ENCODE data around the gene PRIMPOL. TPM values are rescaled to one million over a fixed set of nuclear protein-coding genes. Genes with fewer than 3 reads are reported as not detected.

The PRIMPOL gene
- total RNA-seq, 2 donors from 2014 or later: 4.6 to 15.0 TPM

GRCh38 chr4:184668511-184669114 is 19.1 kb downstream of the PRIMPOL start:
- H3K4me1 ChIP-seq: peaks cover 7% of the 10 kb centered on the region
- H3K9me3 ChIP-seq: no peaks in the 10 kb centered on the region
- no peak for TF ChIP-seq CTCF (IDR thresholded peaks at IDR 0.05)
- TF ChIP-seq POLR2A (IDR thresholded peaks at IDR 0.05): no peak
- H3K27ac ChIP-seq: no peak overlapping the region
- 90 to 93% methylated on average over 9 of the region's 9 CpGs for WGBS, 2 donors
- no peak overlapping the region for H3K4me3 ChIP-seq
- intact Hi-C loops (cut with DNase I): no loop called here
- ATAC-seq (no peak), DNase-seq (no peak)
- H3K27me3 ChIP-seq: no peaks in the 10 kb centered on the region
- peaks cover 0 to 2% of the 10 kb centered on the region in 2 donors for H3K36me3 ChIP-seq (replicated peaks in 1 of 2; ENCODE audit: insufficient read depth in 1 of 2, low read depth in 2 of 2)

GRCh38 chr4:184669251-184669650 is 19.7 kb downstream of the PRIMPOL start:
- no peak for TF ChIP-seq CTCF (IDR thresholded peaks at IDR 0.05)
- no peak for TF ChIP-seq POLR2A (IDR thresholded peaks at IDR 0.05)
- intact Hi-C loops (cut with DNase I): no loop called here
- no peaks in the 10 kb centered on the region for H3K27me3 ChIP-seq
- 90 to 92% methylated on average over 7 of the region's 7 CpGs for WGBS, 2 donors
- no peak for ATAC-seq
- peaks cover 0 to 2% of the 10 kb centered on the region in 2 donors for H3K36me3 ChIP-seq (replicated peaks in 1 of 2; ENCODE audit: insufficient read depth in 1 of 2, low read depth in 2 of 2)
- H3K4me3 ChIP-seq: no peak overlapping the region
- H3K9me3 ChIP-seq: no peaks in the 10 kb centered on the region
- DNase-seq: peak in 1 of 4 donors; percentile 9
- no peak overlapping the region for H3K27ac ChIP-seq
- H3K4me1 ChIP-seq: peaks cover 7% of the 10 kb centered on the region

DNA sequence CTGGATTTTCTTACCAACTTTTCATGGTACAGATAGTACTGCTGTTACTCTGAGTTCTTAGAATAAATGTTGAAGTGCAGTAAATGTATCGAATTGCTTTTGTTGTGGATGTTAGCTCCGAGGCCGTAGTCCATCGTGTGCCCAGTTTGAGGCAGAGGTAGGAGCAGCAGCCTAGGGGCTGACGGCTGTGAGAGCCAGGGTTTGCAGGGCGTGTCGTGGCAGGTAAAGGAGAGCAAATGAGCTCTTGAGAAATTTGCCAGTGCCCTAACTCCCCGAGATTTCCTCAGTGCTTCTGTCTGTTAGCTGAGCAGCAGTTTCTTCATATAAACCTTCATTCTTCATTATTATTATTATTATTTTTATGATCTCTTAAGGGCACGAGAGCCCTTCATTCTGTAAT is 21.6 kb downstream of the PRIMPOL start:
- Histone ChIP-seq H3K27ac (no peak overlapping the region), H3K4me3 (no peak overlapping the region), H3K27me3 (no peaks in the 10 kb centered on the region), H3K9me3 (no peaks in the 10 kb centered on the region), H3K36me3 (replicated peaks in 1 of 2; ENCODE audit: insufficient read depth in 1 of 2, low read depth in 2 of 2) (peaks cover 0 to 2% of the 10 kb centered on the region in 2 donors), H3K4me1 (peaks cover 7% of the 10 kb centered on the region)
- 88 to 93% methylated on average over 9 of the region's 9 CpGs for WGBS, 2 donors
- ATAC-seq: no peak
- intact Hi-C loops (cut with DNase I): no loop called here
- TF ChIP-seq CTCF (IDR thresholded peaks at IDR 0.05) (no peak), POLR2A (IDR thresholded peaks at IDR 0.05) (no peak)
- DNase-seq: no peak

GRCh38 chr4:184672741-184673140 is 23.2 kb downstream of the PRIMPOL start:
- H3K27ac ChIP-seq: no peak overlapping the region
- no peaks in the 10 kb centered on the region for H3K4me1 ChIP-seq
- no peaks in the 10 kb centered on the region for H3K27me3 ChIP-seq
- no peaks in the 10 kb centered on the region for H3K9me3 ChIP-seq
- intact Hi-C loops (cut with DNase I): no loop called here
- peaks cover 0 to 2% of the 10 kb centered on the region in 2 donors for H3K36me3 ChIP-seq (replicated peaks in 1 of 2; ENCODE audit: insufficient read depth in 1 of 2, low read depth in 2 of 2)
- WGBS, 2 donors: 90 to 97% methylated on average over 6 of the region's 6 CpGs
- DNase-seq: no peak
- H3K4me3 ChIP-seq: no peak overlapping the region
- no peak for TF ChIP-seq POLR2A (IDR thresholded peaks at IDR 0.05)
- TF ChIP-seq CTCF (IDR thresholded peaks at IDR 0.05): no peak
- no peak for ATAC-seq

GRCh38 chr4:184674011-184674410 is 24.5 kb downstream of the PRIMPOL start:
- ATAC-seq (no peak), DNase-seq (no peak)
- peaks cover 0 to 2% of the 10 kb centered on the region in 2 donors for H3K36me3 ChIP-seq (replicated peaks in 1 of 2; ENCODE audit: insufficient read depth in 1 of 2, low read depth in 2 of 2)
- intact Hi-C loops (cut with DNase I): no loop called here
- no peaks in the 10 kb centered on the region for H3K9me3 ChIP-seq
- no peak overlapping the region for H3K4me3 ChIP-seq
- H3K27ac ChIP-seq: no peak overlapping the region
- H3K4me1 ChIP-seq: no peaks in the 10 kb centered on the region
- TF ChIP-seq POLR2A (IDR thresholded peaks at IDR 0.05) (no peak), CTCF (IDR thresholded peaks at IDR 0.05) (no peak)
- 93 to 94% methylated on average over 4 of the region's 4 CpGs for WGBS, 2 donors
- H3K27me3 ChIP-seq: no peaks in the 10 kb centered on the region
